HG02759 (cell line): ENCODE measurements around the gene GKN2.
"Not testable (repeated sequence)": the region's sequence is repeated elsewhere in the genome, so short reads cannot be mapped to it uniquely, and the experiment has no call there.

Experiments
- ATAC-seq: cut with Tn5 transposase; IDR thresholded peaks from one replicate; pipeline ENCODE4 v1.9.1; 2021; ENCODE audit warnings: mild to moderate bottlenecking, moderate library complexity; ENCODE audit not compliant: unreplicated experiment

Gene GKN2

DNA sequence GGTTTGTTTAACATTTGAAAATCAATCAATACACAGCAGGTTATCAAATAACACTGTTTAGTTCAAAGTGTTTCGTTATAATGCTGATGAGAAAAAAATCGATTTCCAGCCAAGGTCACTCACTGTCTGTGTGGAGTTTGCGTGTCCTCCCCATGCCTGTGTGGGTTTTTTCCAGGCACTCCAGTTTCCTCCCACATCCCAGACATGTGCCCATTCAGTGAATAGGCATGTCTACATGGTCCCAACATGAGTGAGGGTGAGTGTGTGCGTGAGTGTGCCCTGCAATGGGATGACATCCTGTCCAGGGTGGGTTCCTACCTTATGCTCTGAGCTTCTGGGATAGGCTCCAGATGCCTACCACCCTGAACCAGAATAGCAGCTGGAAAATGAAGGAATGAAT, 8.7 kb upstream of the GKN2 start:
- ATAC-seq: no peak

DNA sequence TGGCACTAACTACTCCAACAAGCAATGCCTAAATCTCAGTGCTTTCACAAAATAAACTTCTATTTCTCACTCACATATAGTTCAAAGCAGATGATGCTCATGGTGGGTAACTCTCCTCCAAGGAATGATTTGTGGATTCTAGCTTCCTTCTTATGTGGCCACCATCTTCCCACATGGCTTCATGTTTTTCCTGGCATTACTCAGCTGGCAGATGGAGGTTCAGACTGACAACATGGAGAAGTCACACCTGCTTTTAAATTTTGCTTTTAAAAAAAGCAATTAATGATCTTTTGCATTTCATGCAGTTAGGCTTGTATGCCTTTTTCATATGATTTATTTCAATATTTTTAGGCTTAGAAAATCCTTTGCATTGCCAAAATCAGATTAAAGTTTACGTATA, 6.3 kb upstream of the GKN2 start:
- no peak for ATAC-seq

DNA sequence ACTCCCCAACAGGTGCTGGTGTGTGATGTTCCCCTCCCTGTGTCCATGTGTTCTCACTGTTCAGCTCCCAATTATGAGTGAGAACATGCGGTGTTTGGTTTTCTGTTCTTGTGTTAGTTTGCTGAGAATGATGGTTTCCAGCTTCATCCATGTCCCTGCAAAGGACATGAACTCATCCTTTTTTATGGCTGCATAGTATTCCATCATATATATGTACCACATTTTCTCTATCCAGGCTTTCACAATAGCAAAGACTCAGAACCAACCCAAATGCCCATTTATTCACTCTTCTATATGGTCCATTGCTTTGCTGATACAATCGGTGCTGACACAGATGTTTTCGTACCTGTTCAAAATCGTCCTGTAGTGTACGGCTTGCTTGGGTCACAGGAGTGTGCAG, 2.7 kb upstream of the GKN2 start:
- not testable (repeated sequence) for ATAC-seq

DNA sequence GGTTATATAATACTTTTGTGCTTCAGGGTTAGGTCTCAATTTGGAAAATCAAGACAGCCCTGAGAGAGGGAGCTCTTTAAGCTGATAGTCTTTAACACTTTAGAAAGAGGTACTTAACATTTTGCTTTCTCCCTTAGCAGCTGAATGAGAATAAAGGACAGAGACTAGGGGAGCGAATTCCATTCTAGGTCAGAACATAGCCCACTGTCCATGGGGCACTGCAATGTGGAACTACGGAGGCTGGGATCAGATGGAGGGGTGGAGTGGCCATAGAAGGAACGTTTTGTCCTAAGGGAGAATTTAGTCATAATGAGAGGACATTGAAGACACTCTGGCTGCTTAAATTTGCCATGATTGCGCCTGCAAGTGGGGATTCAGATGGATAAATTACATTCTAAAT, 794 bp downstream of the GKN2 start:
- no peak for ATAC-seq

DNA sequence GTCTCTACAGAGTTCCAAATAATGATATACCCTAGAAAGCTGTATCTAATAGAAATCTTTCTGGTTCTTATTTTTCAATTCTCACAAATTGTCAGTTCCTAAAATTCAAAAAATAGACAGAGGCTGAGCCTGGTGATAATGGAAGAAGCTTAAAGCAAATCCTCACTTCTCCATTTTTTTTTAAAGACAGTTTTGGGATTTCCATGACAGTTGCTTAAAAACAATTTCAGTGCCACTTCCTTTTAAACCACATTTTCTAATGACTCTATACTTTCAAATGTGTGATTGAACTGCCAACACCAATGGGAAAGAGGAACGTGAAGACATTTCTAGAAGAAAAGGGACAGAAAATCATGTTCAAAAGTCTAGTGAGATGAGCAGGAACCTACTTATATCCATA, 4.0 kb downstream of the GKN2 start:
- ATAC-seq: no peak

DNA sequence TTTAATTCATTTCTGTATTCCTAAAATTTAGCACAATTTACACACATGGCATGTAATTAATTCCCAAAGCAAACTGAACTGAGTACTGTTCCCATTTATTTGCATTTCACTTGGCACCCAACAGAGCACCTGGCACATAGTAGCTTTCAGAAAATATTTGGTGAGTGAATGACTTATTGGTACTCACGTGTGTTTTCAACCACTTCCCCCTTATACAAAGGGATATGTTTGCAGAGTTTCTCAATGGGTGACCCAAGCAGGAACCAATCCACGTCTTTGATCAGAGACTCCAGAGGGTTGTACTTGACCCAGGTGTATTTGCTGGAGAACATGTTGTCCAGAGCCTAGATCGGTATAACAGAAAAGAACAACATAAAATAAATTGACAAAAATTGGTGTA, 6.6 kb downstream of the GKN2 start:
- no peak for ATAC-seq

DNA sequence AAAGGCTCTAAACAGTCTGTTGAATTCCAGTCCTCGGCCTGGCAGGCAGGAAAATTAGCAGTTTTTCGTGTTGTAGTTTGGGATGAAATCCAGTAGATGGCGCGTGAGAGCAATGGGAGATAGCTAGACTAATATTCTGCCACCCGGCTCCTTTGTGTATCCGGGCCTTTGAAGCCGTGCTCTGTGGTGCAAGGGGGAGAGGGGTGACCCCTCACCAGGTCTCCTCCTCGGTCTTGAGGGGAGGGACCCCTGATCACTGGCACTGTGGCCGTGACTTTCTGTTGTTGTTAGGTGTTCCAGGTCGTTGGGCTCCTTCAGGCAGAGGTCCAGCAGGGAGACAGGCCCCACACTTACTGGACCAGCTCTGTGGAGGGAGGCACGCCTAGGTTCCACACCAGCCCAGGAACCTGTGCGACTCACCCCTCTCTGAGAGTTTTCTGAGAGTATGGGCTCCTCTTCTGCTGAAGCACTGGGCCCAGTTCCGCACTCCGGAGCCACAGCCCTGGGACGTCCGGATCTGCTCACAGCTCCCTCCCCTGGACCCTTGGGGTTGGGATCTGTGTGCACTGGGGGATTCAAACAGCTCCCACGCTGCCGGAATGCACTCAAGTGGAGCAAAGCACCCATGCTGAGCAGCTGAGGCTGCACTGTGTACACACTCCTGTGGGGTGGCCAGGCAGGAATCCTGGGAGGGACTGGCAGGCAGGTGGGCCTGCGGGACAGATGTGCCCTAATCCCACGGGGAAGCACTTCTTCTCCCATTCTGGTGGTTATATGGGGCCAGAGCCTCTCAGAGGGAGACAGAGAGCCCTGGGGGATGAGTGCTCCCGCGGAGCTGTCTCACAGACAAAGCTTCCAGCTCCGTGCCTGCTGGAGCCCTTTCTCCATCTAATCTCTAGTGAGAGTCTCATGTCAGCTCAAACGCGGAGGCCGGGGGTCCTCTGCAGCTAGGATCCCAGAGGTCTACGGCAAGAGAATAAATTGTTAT, 8.8 kb downstream of the GKN2 start:
- ATAC-seq: no peak

DNA sequence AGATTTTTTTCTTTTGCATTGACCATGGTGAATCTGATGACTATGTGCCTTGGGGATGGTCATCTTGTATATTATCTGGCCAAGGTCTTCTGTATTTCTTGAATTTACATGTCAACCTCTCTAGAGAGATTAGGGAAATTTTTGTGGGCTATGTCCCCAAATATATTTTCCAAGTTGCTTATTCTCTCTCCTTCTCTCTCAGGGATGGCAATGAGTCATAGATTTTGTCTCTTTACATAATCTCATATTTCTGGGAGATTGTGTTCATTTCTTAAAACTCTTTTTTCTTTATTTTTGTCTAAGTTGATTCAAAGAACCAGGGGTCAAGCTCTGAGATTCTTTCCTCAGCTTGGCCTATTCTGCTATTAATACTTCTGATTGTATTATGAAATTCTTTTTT, 9.9 kb downstream of the GKN2 start:
- no peak for ATAC-seq

DNA sequence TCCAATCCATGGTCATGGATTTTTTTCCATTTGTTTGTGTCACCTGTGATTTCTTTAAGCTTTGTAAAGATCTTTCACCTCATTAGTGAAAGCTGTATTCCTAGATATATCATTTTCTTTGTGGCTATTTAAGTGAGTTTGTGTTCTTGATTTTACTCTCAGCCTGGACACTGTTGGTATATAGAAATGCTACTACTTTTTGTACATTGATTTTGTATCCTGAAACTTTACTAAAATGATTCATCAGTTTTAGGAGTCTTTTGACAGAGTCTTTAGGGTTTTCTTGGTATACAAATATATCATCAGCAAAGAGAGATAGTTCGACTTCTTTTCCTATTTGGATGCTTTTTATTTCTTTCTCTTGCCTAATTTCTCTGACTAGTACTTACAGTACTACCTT, 12.3 kb downstream of the GKN2 start:
- no peak for ATAC-seq

DNA sequence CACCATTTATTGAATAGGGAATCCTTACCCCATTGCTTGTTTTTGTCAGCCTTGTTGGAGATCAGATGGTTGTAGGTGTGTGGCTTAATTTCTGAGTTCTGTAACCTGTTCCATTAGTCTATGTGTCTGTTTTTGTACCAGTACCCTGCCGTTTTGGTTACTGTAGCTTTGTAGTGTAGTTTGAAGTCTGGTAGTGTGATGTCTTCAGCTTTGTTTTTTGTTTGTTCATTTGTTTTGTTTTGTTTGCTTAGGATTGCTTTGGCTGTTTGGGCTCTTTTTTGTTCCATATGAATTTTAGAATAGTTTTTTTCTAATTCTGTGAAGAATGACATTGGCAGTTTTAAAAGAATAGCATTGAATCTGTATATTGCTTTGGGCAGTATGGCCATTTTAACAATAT, 12.7 kb downstream of the GKN2 start:
- no peak for ATAC-seq

DNA sequence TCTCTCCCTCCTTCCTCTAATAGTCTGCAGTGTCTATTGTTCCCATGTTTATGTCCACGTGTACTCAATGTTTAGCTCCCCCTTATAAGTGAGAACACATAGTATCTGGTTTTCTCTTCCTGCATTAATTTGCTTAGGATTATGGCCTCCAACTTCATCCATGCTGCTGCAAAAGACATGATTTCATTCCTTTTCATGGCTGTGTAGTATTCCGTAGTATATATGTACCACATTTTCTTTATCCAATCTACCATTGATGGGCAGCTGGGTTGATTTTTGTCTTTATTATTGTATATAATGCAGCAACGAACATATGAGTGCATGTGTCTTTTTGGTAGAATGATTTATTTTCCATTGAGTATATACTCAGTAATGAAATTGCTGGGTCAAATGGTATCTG, 13.8 kb downstream of the GKN2 start:
- ATAC-seq: no peak

DNA sequence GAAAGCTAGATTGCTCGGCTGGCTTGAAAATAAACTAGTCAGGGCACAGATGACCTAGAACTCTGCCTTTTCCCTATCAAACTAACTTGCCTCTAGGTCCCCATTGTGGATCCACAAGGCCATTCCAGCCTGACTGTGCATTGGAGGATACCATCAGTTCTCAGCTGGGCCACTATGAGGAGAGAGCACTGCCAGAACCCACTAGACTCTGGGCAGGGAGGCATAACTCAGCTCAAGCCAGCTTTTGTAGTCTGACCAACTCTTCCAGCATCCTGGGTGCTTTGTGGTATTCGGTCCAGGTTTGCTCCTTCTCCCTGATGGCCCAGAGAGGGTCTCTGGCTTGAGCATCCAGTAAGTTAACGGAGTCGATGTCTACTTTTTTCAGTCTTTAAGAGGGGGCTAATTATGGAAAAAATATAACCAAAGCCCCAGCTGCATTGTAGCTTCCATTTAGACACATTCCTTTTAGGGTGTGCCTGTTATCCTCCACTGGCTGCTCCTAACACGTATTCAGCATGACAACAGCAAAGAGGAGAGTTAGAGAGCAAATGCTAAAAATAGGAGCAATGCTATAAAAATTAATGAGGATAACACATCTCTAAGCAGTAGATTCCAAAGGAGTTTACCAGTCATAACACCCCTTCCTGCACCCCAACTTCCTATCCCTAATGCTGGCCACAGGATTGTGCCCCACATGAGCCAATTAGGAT, 15.2 kb downstream of the GKN2 start:
- ATAC-seq: no peak

DNA sequence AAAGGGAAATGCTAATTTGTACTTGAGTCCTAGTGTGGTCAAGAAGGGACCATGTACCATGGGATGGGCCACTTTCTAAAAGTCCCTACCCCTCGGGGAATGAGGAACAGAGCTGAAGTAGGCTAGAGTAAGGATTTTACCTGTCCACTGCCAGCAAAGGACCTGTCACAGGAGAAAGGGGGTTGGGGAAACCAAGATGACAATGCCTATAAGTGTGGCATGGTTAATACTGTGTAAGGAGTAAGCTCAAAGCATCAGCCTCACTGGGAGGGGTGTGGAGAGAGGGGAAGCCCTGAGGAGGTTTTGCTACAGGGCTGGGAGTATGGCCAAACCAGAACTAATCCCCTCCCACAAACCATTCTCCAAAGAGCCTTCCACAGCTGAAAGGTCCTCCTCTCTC, 15.8 kb downstream of the GKN2 start:
- no peak for ATAC-seq

DNA sequence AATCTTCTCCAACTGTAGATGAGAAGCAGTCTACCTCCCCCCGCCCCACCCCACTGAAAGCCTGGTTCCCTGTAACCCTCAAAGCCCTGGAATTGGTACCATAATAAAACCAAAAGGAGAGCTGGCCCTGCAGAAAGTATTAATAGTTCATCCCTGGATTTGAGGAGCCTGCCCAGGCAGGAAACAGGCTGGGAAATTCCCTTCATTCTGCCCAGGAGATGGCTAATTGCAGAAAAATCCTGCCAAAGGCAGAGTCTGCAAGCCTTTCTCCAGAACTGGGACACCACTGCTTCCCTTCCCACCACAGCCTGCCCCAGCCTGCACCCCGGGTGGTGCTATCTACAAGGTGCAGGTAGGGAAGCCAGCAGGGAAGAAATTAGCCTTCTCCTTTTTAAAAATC, 16.3 kb downstream of the GKN2 start:
- no peak for ATAC-seq

DNA sequence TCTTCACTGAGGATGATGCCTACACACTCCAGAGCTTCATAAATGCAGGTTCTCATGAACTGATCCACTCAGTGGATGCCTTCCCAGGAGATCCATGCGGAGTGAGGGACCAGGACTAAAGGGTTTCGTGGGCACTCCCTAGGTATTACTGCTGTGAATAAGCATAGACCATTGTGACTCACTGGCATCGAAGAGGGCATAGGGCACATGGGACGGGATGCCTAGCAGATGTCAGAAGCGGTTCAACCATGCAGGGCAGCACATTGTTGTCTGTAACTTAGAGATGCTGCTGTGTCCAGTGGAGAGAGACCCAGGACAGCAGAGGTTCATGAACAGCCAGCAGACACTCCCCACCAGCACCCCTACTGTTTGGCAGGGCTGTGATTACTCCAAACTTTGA, 17.2 kb downstream of the GKN2 start:
- no peak for ATAC-seq

DNA sequence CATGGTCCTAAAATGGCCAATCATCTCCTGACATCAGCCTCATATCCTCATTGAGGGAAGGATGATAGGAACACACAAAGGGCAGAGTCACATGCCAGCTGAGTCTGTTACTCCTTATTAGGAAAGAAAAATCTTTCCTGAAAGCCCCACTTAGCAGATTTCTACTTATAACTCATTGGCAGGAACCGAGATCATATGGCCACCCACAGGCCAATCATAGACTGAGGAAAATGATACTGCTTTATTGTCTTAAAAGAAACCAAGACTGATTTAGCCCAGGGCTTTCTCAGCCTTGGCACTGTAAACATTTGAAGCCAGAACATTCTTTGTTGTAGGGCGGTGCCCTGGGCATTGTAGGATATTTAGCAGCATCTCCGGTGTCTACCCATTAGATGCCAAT, 18.7 kb downstream of the GKN2 start:
- ATAC-seq: no peak

DNA sequence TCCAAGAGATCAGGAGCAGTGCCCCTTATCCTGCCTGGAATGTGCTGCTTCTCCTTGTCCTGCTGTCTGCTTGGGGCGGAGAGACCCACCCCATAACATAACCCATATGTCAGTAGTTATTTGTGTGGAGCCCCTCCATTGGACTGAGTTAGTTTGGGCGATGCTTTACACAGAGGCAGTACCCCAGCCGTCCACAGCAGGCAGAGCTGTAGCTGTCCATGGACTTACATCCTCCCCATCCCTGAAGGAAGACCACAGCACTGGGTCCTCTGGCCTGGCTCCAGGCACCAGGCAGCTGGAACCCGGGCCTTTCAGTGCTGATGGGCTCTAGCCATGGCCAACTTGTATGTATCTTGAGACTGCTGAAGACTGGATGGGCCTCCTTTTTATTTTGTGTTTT, 20.3 kb downstream of the GKN2 start:
- ATAC-seq: no peak

DNA sequence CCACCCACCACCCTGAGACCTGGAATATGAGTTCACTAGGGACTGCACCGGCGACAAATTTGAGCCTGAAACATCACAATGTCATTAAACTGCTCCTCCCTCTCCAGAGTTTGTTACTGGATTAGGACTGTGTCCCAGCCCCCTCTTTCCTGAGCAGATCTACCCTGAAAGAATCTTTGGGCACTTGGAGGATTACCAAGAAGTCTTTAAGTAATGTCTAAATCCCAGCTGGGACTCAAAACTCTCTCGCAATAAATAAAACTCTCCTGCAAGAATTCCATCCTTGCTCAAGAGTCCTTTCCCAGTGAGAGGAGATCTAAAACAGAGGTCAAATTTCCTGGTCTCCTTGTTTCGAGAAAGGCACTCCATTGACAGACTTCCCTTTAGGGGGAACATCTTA, 20.9 kb downstream of the GKN2 start:
- no peak for ATAC-seq

DNA sequence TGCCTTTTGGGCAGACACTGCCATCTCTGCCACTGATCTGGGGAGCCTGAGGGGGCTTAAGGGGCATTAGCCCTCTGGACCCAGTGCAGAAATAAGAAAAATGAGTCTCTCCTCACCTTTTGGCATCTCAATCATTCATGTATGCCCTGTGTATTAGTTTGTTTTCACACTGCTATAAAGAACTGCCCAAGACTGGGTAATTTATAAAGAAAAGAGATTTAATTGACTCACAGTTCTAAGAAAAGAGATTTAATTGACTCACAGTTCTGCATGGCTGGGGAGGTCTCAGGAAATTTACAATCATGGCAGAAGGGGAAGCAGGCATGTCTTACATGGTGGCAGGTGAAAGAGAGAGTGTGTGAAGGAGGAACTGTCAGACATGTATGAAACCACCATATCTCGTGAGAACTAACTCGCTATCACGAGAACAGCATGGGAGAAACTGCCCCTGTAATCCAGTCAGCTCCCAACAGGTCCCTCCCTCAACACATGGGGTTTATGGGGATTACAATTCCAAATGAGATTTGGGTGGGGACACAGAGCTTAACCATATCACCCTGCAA, 21.5 kb downstream of the GKN2 start:
- ATAC-seq: no peak

DNA sequence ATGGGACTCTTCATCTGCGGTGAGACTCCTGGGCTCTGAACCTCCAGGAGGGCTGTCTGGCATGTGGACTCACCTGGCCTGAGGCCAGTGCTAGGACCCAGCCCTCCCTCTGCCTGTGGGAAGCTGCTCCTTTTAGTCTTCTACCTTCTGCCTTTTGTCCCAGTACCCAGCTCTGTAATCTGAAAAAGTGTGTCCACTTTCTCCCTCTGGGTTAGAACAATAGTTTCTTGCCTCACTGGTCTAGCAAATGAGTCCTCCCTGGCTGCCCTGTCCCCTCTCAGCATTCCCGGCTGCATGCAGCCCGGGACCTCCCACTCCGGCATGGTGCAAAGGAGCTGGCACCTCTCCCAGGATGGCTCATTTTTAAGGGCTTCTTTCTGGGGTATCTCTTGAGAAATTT, 25.9 kb downstream of the GKN2 start:
- no peak for ATAC-seq

DNA sequence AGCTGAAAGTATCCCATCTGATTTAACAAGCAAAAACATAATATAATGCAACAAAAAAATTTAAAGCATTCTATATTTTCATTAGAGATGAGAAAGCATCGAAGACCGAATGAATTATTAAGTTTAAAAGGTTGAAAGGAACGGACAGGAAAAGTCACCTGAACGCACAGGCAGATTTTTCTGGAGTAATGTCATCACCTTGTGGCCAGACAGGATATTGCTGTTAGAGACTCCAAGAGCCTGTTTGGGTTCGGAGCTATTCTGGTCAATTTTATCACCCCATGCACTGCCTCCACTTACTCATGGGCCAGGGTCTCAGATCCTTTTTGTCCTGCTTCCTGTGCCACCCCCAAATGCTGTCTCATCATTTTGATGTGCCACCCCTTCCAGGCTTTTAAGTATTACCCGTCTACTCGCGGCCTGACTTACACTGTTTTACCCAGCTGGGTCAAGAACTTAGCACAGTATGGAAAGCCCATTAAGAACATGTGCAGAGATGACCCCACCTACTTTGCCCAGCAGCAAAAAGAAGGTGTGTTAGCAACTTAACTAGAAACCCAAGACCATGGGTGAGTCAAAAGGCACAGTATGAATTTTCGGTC, 27.3 kb downstream of the GKN2 start:
- no peak for ATAC-seq

DNA sequence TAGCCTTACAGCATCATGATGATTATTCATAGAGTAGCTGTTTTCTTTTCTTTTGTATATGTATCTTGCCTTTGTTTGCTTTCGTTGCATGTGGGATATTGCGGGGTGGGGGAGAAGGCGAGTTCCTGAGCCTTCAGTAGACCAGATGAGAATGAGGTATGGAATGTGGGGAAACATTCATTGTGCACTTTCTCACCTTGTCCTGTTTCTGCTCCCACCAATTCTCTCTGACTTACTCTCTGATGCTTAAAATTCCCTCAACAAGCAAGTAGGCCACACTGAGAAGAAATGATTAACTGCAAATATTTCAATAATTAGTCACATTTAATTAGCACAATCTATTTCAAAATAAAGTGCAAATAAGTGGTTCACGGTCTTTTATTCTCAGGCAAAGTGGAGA, 31.0 kb downstream of the GKN2 start:
- ATAC-seq: no peak
